Astrocyte (in vitro differentiated cells and primary cell): ENCODE results near the gene SNED1. TPM values are rescaled to one million over a fixed set of nuclear protein-coding genes. Genes with fewer than 3 reads are reported as not detected.

Experiments used
- DNase-seq: peaks from one replicate; pipeline ENCODE4 v3.0.0-alpha.2; 2010; ENCODE audit warnings: low read depth
- FAIRE-seq: peaks from 2 replicates; lab custom pipeline; 2011; peaks lifted over from hg19 to GRCh38; lab: Jason Lieb, UNC
- H2AFZ ChIP-seq: 2 replicates; pipeline ENCODE4 v1.6.0; 2012; ENCODE audit warnings: low read depth, low read length, inconsistent platforms
- H3K27ac ChIP-seq: 2 replicates; pipeline ENCODE4 v1.5.1; 2011; ENCODE audit warnings: low read depth, low read length, inconsistent platforms
- H3K27me3 ChIP-seq: 2 replicates; pipeline ENCODE4 v1.6.0; 2011; ENCODE audit warnings: low read length, inconsistent platforms; ENCODE audit not compliant: insufficient read depth
- H3K36me3 ChIP-seq: 2 replicates; pipeline ENCODE4 v1.5.1; 2011; ENCODE audit warnings: low read length, inconsistent platforms; ENCODE audit not compliant: insufficient read depth
- H3K4me1 ChIP-seq: 2 replicates; pipeline ENCODE4 v1.5.1; 2011; ENCODE audit warnings: low read length, inconsistent platforms; ENCODE audit not compliant: insufficient read depth
- H3K4me2 ChIP-seq: 2 replicates; pipeline ENCODE4 v1.6.0; 2012; ENCODE audit warnings: low read length, inconsistent platforms
- H3K4me3 ChIP-seq: 2 replicates; pipeline ENCODE4 v1.5.1; 2011; ENCODE audit warnings: low read depth, mild to moderate bottlenecking, low read length, inconsistent platforms; ENCODE audit not compliant: insufficient read depth
- H3K79me2 ChIP-seq: 2 replicates; pipeline ENCODE4 v1.6.0; 2012; ENCODE audit warnings: mild to moderate bottlenecking, low read length, inconsistent platforms; ENCODE audit not compliant: insufficient read depth
- H3K9ac ChIP-seq: 2 replicates; pipeline ENCODE4 v1.6.0; 2012; ENCODE audit warnings: mild to moderate bottlenecking, low read length, inconsistent platforms
- H3K9me3 ChIP-seq: 2 replicates; pipeline ENCODE4 v1.5.1; 2012; ENCODE audit warnings: low read depth, mild to moderate bottlenecking, low read length, inconsistent platforms; ENCODE audit not compliant: insufficient read depth
- H4K20me1 ChIP-seq: 2 replicates; pipeline ENCODE4 v1.6.0; 2012; ENCODE audit warnings: low read length, inconsistent platforms; ENCODE audit not compliant: insufficient read depth
- H3K27ac Mint-ChIP-seq: one replicate; pipeline ENCODE4 v1.8.0; 2021; ENCODE audit warnings: mild to moderate bottlenecking, mixed read lengths; ENCODE audit not compliant: unreplicated experiment
- H3K27me3 Mint-ChIP-seq: one replicate; pipeline ENCODE4 v1.8.0; 2021; ENCODE audit warnings: low read depth, mixed read lengths; ENCODE audit not compliant: unreplicated experiment
- H3K36me3 Mint-ChIP-seq: one replicate; pipeline ENCODE4 v1.8.0; 2021; ENCODE audit warnings: low read depth, mixed read lengths; ENCODE audit not compliant: unreplicated experiment
- H3K4me1 Mint-ChIP-seq: one replicate; pipeline ENCODE4 v1.8.0; 2021; ENCODE audit warnings: low read depth, mixed read lengths; ENCODE audit not compliant: unreplicated experiment
- H3K4me3 Mint-ChIP-seq: one replicate; pipeline ENCODE4 v1.8.0; 2021; ENCODE audit warnings: mild to moderate bottlenecking, moderate library complexity, mixed read lengths; ENCODE audit not compliant: unreplicated experiment
- H3K9me3 Mint-ChIP-seq: one replicate; pipeline ENCODE4 v1.8.0; 2021; ENCODE audit warnings: mild to moderate bottlenecking, mixed read lengths; ENCODE audit not compliant: unreplicated experiment
- CTCF ChIP-seq: IDR thresholded peaks from 2 replicates; pipeline ENCODE4 v1.5.1; 2011; ENCODE audit warnings: low read depth, mild to moderate bottlenecking, inconsistent platforms, low read length, moderate library complexity; ENCODE audit not compliant: insufficient read depth
- EZH2 ChIP-seq: IDR thresholded peaks from 2 replicates; pipeline ENCODE4 v1.6.1; 2012; ENCODE audit warnings: mild to moderate bottlenecking, low read length, inconsistent platforms; ENCODE audit not compliant: insufficient read depth
- total RNA-seq: library from RNA; stranded (reverse); gene quantifications from 2 replicates; pipeline ENCODE4 v1.2.1, GENCODE V29; 2021

The SNED1 gene
- total RNA-seq, 1 donor from 2014 or later = 0.23 TPM

DNA sequence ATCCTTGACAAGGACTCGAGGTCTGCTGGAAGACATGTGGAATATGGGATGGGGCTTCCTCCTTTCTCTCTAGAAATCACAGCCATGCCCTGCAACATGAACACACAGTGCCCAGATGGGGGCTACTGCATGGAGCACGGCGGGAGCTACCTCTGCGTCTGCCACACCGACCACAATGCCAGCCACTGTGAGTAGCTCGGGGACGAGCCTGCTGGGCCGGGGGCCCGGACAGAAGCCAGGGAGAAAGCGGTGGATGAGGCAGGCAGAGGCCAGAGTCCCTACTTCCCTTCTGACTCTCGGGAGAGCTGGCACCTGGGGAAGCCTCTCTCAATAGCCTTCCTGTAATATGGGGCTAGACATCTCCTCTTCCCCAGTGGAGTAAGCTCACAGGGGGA, 50.5 kb downstream of the SNED1 start:
- Histone ChIP-seq H3K36me3 (no peaks in the 10 kb centered on the region), H3K27ac (no peak overlapping the region), H3K27me3 (no peaks in the 10 kb centered on the region), H2AFZ (no peak overlapping the region), H3K4me3 (no peak overlapping the region), H3K79me2 (no peaks in the 10 kb centered on the region), H3K9ac (no peak overlapping the region), H3K4me2 (no peak overlapping the region), H4K20me1 (no peaks in the 10 kb centered on the region), H3K9me3 (no peaks in the 10 kb centered on the region), H3K4me1 (no peaks in the 10 kb centered on the region)
- no peak for FAIRE-seq
- no peaks in the 10 kb centered on the region for H3K4me1 Mint-ChIP-seq
- H3K27ac Mint-ChIP-seq = no peak overlapping the region
- peaks cover 9% of the 10 kb centered on the region for H3K9me3 Mint-ChIP-seq
- no peak overlapping the region for H3K4me3 Mint-ChIP-seq
- H3K36me3 Mint-ChIP-seq = no peaks in the 10 kb centered on the region
- TF ChIP-seq EZH2 (no peak), CTCF (no peak)
- no peak for DNase-seq
- peaks cover 51% of the 10 kb centered on the region for H3K27me3 Mint-ChIP-seq

GRCh38 chr2:241049739-241050623, 51.6 kb downstream of the SNED1 start:
- H3K79me2 ChIP-seq = no peaks in the 10 kb centered on the region
- peaks cover 45% of the 10 kb centered on the region for H3K27me3 Mint-ChIP-seq
- H3K9me3 Mint-ChIP-seq = peaks cover 9% of the 10 kb centered on the region

More at GRCh38 chr2:241049739-241050623, 51.6 kb downstream of the SNED1 start:
- no peaks in the 10 kb centered on the region for H3K9me3 ChIP-seq
- H3K9ac ChIP-seq = no peak overlapping the region
- no peaks in the 10 kb centered on the region for H3K27me3 ChIP-seq
- H3K4me1 ChIP-seq = no peaks in the 10 kb centered on the region
- H3K36me3 ChIP-seq = no peaks in the 10 kb centered on the region
- H3K4me3 ChIP-seq = no peak overlapping the region
- no peak overlapping the region for H2AFZ ChIP-seq
- no peaks in the 10 kb centered on the region for H4K20me1 ChIP-seq
- FAIRE-seq = no peak
- no peak overlapping the region for H3K4me2 ChIP-seq
- Mint-ChIP-seq H3K36me3 (no peaks in the 10 kb centered on the region), H3K4me3 (no peak overlapping the region), H3K4me1 (no peaks in the 10 kb centered on the region), H3K27ac (no peak overlapping the region)
- H3K27ac ChIP-seq = no peak overlapping the region
- TF ChIP-seq EZH2 (no peak), CTCF (no peak)
- DNase-seq = peak; percentile 4
